ENCODE results near the gene DOK7. TPM values are rescaled to one million over a fixed set of nuclear protein-coding genes. Genes with fewer than 3 reads are reported as not detected.

DOK7 gene
- total and polyA plus RNA-seq, 2 donors (not counting 3 experiments of a cell fraction or from before 2014, with no cell fraction given): not detected

- ChIA-PET CTCF (no interaction called here), POLR2A (no interaction called here)
- TF ChIP-seq EZH2 (IDR thresholded peaks at IDR 0.05; ENCODE audit: borderline replicate concordance, low read depth, low read length, severe bottlenecking) (no peak), POLR2A (IDR thresholded peaks at IDR 0.05; ENCODE audit: low read depth, low read length) (no peak), GATA2 (IDR thresholded peaks at IDR 0.05; ENCODE audit: insufficient read depth, insufficient read length, low read depth, low read length) (no peak), JUN (IDR thresholded peaks at IDR 0.05; ENCODE audit: borderline replicate concordance, insufficient read depth, insufficient read length, low read depth) (no peak), MYC (IDR thresholded peaks at IDR 0.05; ENCODE audit: low read depth, low read length) (no peak)
- TF ChIP-seq, protein P1, sequence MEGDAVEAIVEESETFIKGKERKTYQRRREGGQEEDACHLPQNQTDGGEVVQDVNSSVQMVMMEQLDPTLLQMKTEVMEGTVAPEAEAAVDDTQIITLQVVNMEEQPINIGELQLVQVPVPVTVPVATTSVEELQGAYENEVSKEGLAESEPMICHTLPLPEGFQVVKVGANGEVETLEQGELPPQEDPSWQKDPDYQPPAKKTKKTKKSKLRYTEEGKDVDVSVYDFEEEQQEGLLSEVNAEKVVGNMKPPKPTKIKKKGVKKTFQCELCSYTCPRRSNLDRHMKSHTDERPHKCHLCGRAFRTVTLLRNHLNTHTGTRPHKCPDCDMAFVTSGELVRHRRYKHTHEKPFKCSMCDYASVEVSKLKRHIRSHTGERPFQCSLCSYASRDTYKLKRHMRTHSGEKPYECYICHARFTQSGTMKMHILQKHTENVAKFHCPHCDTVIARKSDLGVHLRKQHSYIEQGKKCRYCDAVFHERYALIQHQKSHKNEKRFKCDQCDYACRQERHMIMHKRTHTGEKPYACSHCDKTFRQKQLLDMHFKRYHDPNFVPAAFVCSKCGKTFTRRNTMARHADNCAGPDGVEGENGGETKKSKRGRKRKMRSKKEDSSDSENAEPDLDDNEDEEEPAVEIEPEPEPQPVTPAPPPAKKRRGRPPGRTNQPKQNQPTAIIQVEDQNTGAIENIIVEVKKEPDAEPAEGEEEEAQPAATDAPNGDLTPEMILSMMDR (IDR thresholded peaks at IDR 0.05; ENCODE audit: extremely low read depth in 1 of 2, insufficient read depth in 1 of 2, low read depth in 1 of 2, low read length in 2 of 2): no peak
- Histone ChIP-seq H3K79me2 (ENCODE audit: control insufficient read depth, insufficient read depth, low read length) (no peaks in the 10 kb centered on the region), H2AFZ (ENCODE audit: low read depth, low read length) (no peak overlapping the region), H3K9me1 (replicated peaks; ENCODE audit: control insufficient read depth, extremely low read depth, insufficient read depth, low read length) (no peaks in the 10 kb centered on the region), H3K36me3 (ENCODE audit: control insufficient read depth in 2 of 2, extremely low read depth in 1 of 2, insufficient read depth in 2 of 2, low read length in 2 of 2) (peaks cover 0 to 29% of the 10 kb centered on the region in 2 experiments), H3K4me2 (ENCODE audit: insufficient read depth, low read length) (no peak overlapping the region), H3K9me3 (replicated peaks; ENCODE audit: control insufficient read depth, insufficient read depth, low read length) (no peaks in the 10 kb centered on the region), H3K9ac (replicated peaks; ENCODE audit: extremely low read depth, insufficient read depth, low read length) (no peak overlapping the region), H3K4me1 (ENCODE audit: control insufficient read depth, extremely low read depth, insufficient read depth, low read length) (no peaks in the 10 kb centered on the region), H3K27ac (ENCODE audit: insufficient read depth, low read depth, low read length) (no peak overlapping the region), H4K20me1 (replicated peaks; ENCODE audit: control insufficient read depth, extremely low read depth, insufficient read depth, low read length) (no peaks in the 10 kb centered on the region), H3K4me3 (replicated peaks in 1 of 3; ENCODE audit: insufficient read depth in 1 of 3, low read depth in 1 of 3, low read length in 3 of 3) (no peak overlapping the region), H3K27me3 (ENCODE audit: control insufficient read depth in 2 of 2, insufficient read depth in 2 of 2, low read length in 2 of 2) (no peaks in the 10 kb centered on the region)
- no peak for FAIRE-seq
- intact Hi-C loops (cut with micrococcal nuclease): loop anchor here (10.0 kb wide), 1 partner anchor 179 kb away; the partner anchor contains the start of gene MSANTD1
- dilution Hi-C loops (cut with MboI; ENCODE audit: extremely low pct_ligation_motif_present, low sequenced_read_pairs): no loop called here
- no peak for DNase-seq (ENCODE audit: low read depth, low spot score)
- BruUV-seq (replicated peaks): no TSS peak
Measured at GRCh38 chr4:3423952-3424351, 39.2 kb upstream of the DOK7 start.

Data from endothelial cell of umbilical vein (primary cell).